Panc1 (cell line): ENCODE data around the gene AP5B1.

ENCODE experiments used
- SIN3A ChIP-seq: IDR thresholded peaks from 2 replicates; pipeline ENCODE4 v1.6.1; 2012; ENCODE audit warnings: low read depth, mild to moderate bottlenecking, low read length, moderate library complexity, borderline replicate concordance; ENCODE audit not compliant: insufficient read depth
- TF ChIP-seq, protein P1 (sequence below): fragments of 450-650 bp; IDR thresholded peaks from 2 replicates; pipeline ENCODE4 v1.5.1; 2017; ENCODE audit warnings: mild to moderate bottlenecking

DNA sequence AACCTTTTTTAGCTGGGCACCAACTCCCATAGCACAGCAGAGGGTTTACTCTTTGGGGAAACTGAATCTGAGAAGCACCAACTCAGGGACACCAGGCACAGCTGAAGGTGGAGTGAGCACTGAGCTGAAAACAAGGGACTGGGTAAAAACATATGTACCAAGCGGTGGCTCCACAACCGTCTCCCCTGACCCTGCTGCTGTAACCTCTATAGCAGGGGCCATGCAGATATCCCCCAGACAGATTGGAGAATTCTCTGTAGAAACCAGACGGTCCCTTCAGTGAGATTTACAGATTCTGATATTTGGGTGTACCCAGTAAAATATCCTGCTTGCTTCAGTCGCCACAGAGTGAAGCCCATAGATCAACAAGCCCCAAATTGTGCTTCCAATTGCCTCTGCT lies 48.7 kb upstream of the AP5B1 start:
- no peak for TF ChIP-seq SIN3A
- TF ChIP-seq, protein P1, sequence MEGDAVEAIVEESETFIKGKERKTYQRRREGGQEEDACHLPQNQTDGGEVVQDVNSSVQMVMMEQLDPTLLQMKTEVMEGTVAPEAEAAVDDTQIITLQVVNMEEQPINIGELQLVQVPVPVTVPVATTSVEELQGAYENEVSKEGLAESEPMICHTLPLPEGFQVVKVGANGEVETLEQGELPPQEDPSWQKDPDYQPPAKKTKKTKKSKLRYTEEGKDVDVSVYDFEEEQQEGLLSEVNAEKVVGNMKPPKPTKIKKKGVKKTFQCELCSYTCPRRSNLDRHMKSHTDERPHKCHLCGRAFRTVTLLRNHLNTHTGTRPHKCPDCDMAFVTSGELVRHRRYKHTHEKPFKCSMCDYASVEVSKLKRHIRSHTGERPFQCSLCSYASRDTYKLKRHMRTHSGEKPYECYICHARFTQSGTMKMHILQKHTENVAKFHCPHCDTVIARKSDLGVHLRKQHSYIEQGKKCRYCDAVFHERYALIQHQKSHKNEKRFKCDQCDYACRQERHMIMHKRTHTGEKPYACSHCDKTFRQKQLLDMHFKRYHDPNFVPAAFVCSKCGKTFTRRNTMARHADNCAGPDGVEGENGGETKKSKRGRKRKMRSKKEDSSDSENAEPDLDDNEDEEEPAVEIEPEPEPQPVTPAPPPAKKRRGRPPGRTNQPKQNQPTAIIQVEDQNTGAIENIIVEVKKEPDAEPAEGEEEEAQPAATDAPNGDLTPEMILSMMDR: no peak
